K562 (cell line): ENCODE measurements around the gene TMEM131L. TPM values are rescaled to one million over a fixed set of nuclear protein-coding genes. Genes with fewer than 3 reads are reported as not detected.

Source experiments
- AFF4 ChIP-seq: sonication (generic); formaldehyde crosslinking; IDR thresholded peaks from 2 replicates; pipeline ENCODE4 v1.8.0; 2023; ENCODE audit warnings: mild to moderate bottlenecking, missing genetic modification reagents
- ELF2 ChIP-seq: fragments of 250-450 bp; sonication (Bioruptor Pico); IDR thresholded peaks from 2 replicates; pipeline ENCODE4 v1.5.0; 2021; ENCODE audit warnings: mild to moderate bottlenecking
- ELK1 ChIP-seq: sonication (generic); formaldehyde crosslinking; IDR thresholded peaks from 2 replicates; pipeline ENCODE4 v1.8.1; 2022; ENCODE audit warnings: missing genetic modification reagents
- ESRRB ChIP-seq: fragments of 250-450 bp; sonication (Bioruptor Pico); IDR thresholded peaks from 2 replicates; pipeline ENCODE4 v1.5.0; 2020; ENCODE audit warnings: mild to moderate bottlenecking, moderate library complexity, borderline replicate concordance
- IFI16 ChIP-seq: fragments of 250-450 bp; sonication (Bioruptor Pico); IDR thresholded peaks from 2 replicates; pipeline ENCODE4 v2.1.2; 2022; ENCODE audit warnings: mild to moderate bottlenecking, inconsistent platforms
- MAFG ChIP-seq: fragments of 450-650 bp; conservative IDR thresholded peaks from 2 replicates; pipeline ENCODE4 v1.6.1; 2016; ENCODE audit warnings: missing genetic modification characterization, missing compliant biosample characterization
- NFE2L1 ChIP-seq: fragments of 450-650 bp; IDR thresholded peaks from 2 replicates; pipeline ENCODE4 v1.6.1; 2016; ENCODE audit warnings: missing genetic modification characterization, low read depth, mild to moderate bottlenecking, missing compliant biosample characterization, moderate library complexity, borderline replicate concordance
- NFYB ChIP-seq: IDR thresholded peaks from 2 replicates; pipeline ENCODE4 v1.6.1; 2011; ENCODE audit warnings: mild to moderate bottlenecking, moderate library complexity; ENCODE audit not compliant: insufficient read length; ENCODE audit errors: extremely low read depth
- POLR3G ChIP-seq: IDR thresholded peaks from 2 replicates; pipeline ENCODE4 v1.6.1; 2011; ENCODE audit not compliant: insufficient read length, insufficient replicate concordance; ENCODE audit errors: extremely low read depth
- PURB ChIP-seq: sonication (generic); formaldehyde crosslinking; IDR thresholded peaks from 2 replicates; pipeline ENCODE4 v1.9.0; 2021; ENCODE audit warnings: low read depth, mild to moderate bottlenecking, missing genetic modification reagents
- PYGO2 ChIP-seq: fragments of 450-650 bp; IDR thresholded peaks from 2 replicates; pipeline ENCODE4 v1.6.1; 2016; ENCODE audit warnings: mild to moderate bottlenecking, missing genetic modification characterization, moderate library complexity, missing compliant biosample characterization
- SAP30 ChIP-seq: fragments of 200-600 bp; sonication (generic); IDR thresholded peaks from 2 replicates; pipeline ENCODE4 v1.6.1; 2012; ENCODE audit warnings: borderline replicate concordance, low read depth, mild to moderate bottlenecking, moderate library complexity, low read length, control low read depth, inconsistent platforms; ENCODE audit not compliant: insufficient read depth, poor library complexity, severe bottlenecking
- TBP ChIP-seq: optimal IDR thresholded peaks from 2 replicates; pipeline ENCODE3; 2011; ENCODE audit warnings: low read depth, low read length, improper control_type of control experiment
- TEAD1 ChIP-seq, 2 experiments: fragments of 450-650 bp in 1 of 2; sonication (generic) in 1 of 2; formaldehyde crosslinking; IDR thresholded peaks; 2 replicates each; pipeline versions ENCODE4 v1.4.0 to v1.8.0; 2020 to 2022; ENCODE audit warnings: mild to moderate bottlenecking in 2 of 2, missing genetic modification reagents in 1 of 2
- ZC3H11A ChIP-seq: IDR thresholded peaks from 2 replicates; pipeline ENCODE4 v1.6.1; 2012; ENCODE audit warnings: low read depth, low read length, improper control_type of control experiment
- ZNF384 ChIP-seq: IDR thresholded peaks from 2 replicates; pipeline ENCODE4 v1.6.1; 2012; ENCODE audit warnings: low read depth, low read length, improper control_type of control experiment
- ZNF398 ChIP-seq: fragments of 250-450 bp; sonication (Bioruptor Pico); IDR thresholded peaks from 2 replicates; pipeline ENCODE4 v1.8.0; 2021; ENCODE audit warnings: moderate library complexity, mild to moderate bottlenecking, inconsistent platforms
- ZNF431 ChIP-seq: sonication (generic); formaldehyde crosslinking; IDR thresholded peaks from 2 replicates; pipeline ENCODE4 v1.8.0; 2022; ENCODE audit warnings: mild to moderate bottlenecking, missing genetic modification reagents
- ZNF764 ChIP-seq: fragments of 250-450 bp; sonication (Bioruptor Pico); IDR thresholded peaks from 2 replicates; pipeline ENCODE4 v1.4.0; 2020; ENCODE audit warnings: low read depth, mild to moderate bottlenecking, moderate library complexity
- polyA plus RNA-seq, 8 experiments: library from polyadenylated mRNA; depleted of rRNA in 4 of 8; stranded (reverse) in 5 of 8; unstranded in 3 of 8; fragments of >200 nt; fragmentation: Nextera tagmentation in 2 of 8; fragmentation: Illumina TruSeq in 1 of 8; extraction: Ambion mirVana in 2 of 8; extraction: Trizol in 1 of 8; gene quantifications; 2 replicates each; pipeline versions ENCODE4 v1.2.1 to v1.2.3, GENCODE V29; 2011 to 2014; ENCODE audit warnings: inconsistent platforms in 1 of 8, missing spikeins in 1 of 8
- total RNA-seq, 7 experiments: library from RNA; depleted of rRNA in 6 of 7; stranded (reverse); fragments of >200 nt in 6 of 7; fragmentation: Illumina TruSeq in 2 of 7; extraction: Trizol in 2 of 7; gene quantifications; 2 replicates each; pipeline versions ENCODE4 v1.2.1 to v1.2.3, GENCODE V29; 2011 to 2021; ENCODE audit warnings: low replicate concordance in 1 of 7

Gene TMEM131L
- total and polyA plus RNA-seq, 9 of the 15 experiments (the other 6 are each of a cell fraction or from before 2014, with no cell fraction given), result 1.2 to 20.8 (median 12.9) TPM

GRCh38 chr4:153466081-153466948 is at the start of gene TMEM131L (continued):
- TF ChIP-seq ZNF384 (no peak), POLR3G (no peak), ELK1 (CRISPR knock-in tag) (no peak), NFYB (no peak), NFE2L1 (tag) (no peak), ZNF764 (no peak), IFI16 (CRISPR knock-in tag) (no peak), AFF4 (CRISPR knock-in tag) (peak; percentile 22; the same call in 1 of the 2 replicates), SAP30 (peak; percentile 75), ZC3H11A (no peak), MAFG (no peak), TBP (peak; percentile 74), ELF2 (no peak), ZNF431 (CRISPR knock-in tag) (no peak), PYGO2 (tag) (no peak), ZNF398 (no peak), PURB (CRISPR knock-in tag) (no peak), TEAD1 (CRISPR knock-in tag; IDR thresholded peaks at IDR 0.05) (peak in 1 of 2 experiments; percentile 8; a peak in 1 of 4 replicates), ESRRB (CRISPR knock-in tag) (no peak)
